ENCODE data around the gene ADGRB3. TPM values are rescaled to one million over a fixed set of nuclear protein-coding genes. Genes with fewer than 3 reads are reported as not detected.
"Not testable (repeated sequence)": the region's sequence is repeated elsewhere in the genome, so short reads cannot be mapped to it uniquely, and the experiment has no call there.

The ADGRB3 gene
- total RNA-seq, 1 experiment from 2014 or later = 3.2 TPM

- DNase-seq (ENCODE audit: extremely low read depth, low read depth) = no peak
Measured at GRCh38 chr6:68911811-68912210, 276.7 kb downstream of the ADGRB3 start.

- not testable (repeated sequence) for DNase-seq (ENCODE audit: extremely low read depth, low read depth)
Measured at GRCh38 chr6:68912805-68913204, 277.7 kb downstream of the ADGRB3 start.

GRCh38 chr6:68915586-68915985 lies 280.5 kb downstream of the ADGRB3 start:
- no peak for DNase-seq (ENCODE audit: extremely low read depth, low read depth)

- no peak for DNase-seq (ENCODE audit: extremely low read depth, low read depth)
Measured at GRCh38 chr6:68919537-68919936, 284.5 kb downstream of the ADGRB3 start.

- no peak for DNase-seq (ENCODE audit: extremely low read depth, low read depth)
Measured at GRCh38 chr6:68941345-68941744, 306.3 kb downstream of the ADGRB3 start.

- no peak for DNase-seq (ENCODE audit: extremely low read depth, low read depth)
Measured at GRCh38 chr6:68947721-68948120, 312.6 kb downstream of the ADGRB3 start.

GRCh38 chr6:68951270-68951669 lies 316.2 kb downstream of the ADGRB3 start:
- DNase-seq (ENCODE audit: extremely low read depth, low read depth) = no peak

GRCh38 chr6:68958327-68958726 lies 323.2 kb downstream of the ADGRB3 start:
- DNase-seq (ENCODE audit: extremely low read depth, low read depth) = no peak

GRCh38 chr6:68967549-68968300 lies 332.6 kb downstream of the ADGRB3 start:
- DNase-seq (ENCODE audit: extremely low read depth, low read depth) = peak; percentile 51

GRCh38 chr6:68968301-68968649 lies 333.2 kb downstream of the ADGRB3 start:
- no peak for DNase-seq (ENCODE audit: extremely low read depth, low read depth)

GRCh38 chr6:68973066-68973465 lies 338.0 kb downstream of the ADGRB3 start:
- DNase-seq (ENCODE audit: extremely low read depth, low read depth) = no peak

GRCh38 chr6:68975064-68975463 lies 340.0 kb downstream of the ADGRB3 start:
- DNase-seq (ENCODE audit: extremely low read depth, low read depth) = peak; percentile 59

GRCh38 chr6:68975816-68976215 lies 340.7 kb downstream of the ADGRB3 start:
- DNase-seq (ENCODE audit: extremely low read depth, low read depth) = no peak

GRCh38 chr6:68976260-68976659 lies 341.2 kb downstream of the ADGRB3 start:
- no peak for DNase-seq (ENCODE audit: extremely low read depth, low read depth)

- no peak for DNase-seq (ENCODE audit: extremely low read depth, low read depth)
Measured at GRCh38 chr6:68978411-68978810, 343.3 kb downstream of the ADGRB3 start.

GRCh38 chr6:68981668-68982067 lies 346.6 kb downstream of the ADGRB3 start:
- DNase-seq (ENCODE audit: extremely low read depth, low read depth) = not testable (repeated sequence)

GRCh38 chr6:68988698-68989097 lies 353.6 kb downstream of the ADGRB3 start:
- no peak for DNase-seq (ENCODE audit: extremely low read depth, low read depth)

- DNase-seq (ENCODE audit: extremely low read depth, low read depth) = no peak
Measured at GRCh38 chr6:68990317-68990716, 355.2 kb downstream of the ADGRB3 start.

GRCh38 chr6:68993911-68994310 lies 358.8 kb downstream of the ADGRB3 start:
- DNase-seq (ENCODE audit: extremely low read depth, low read depth) = no peak

- DNase-seq (ENCODE audit: extremely low read depth, low read depth) = no peak
Measured at GRCh38 chr6:68994521-68994920, 359.4 kb downstream of the ADGRB3 start.

- DNase-seq (ENCODE audit: extremely low read depth, low read depth) = no peak
Measured at GRCh38 chr6:69005199-69005598, 370.1 kb downstream of the ADGRB3 start.

- DNase-seq (ENCODE audit: extremely low read depth, low read depth) = no peak
Measured at GRCh38 chr6:69007781-69008180, 372.7 kb downstream of the ADGRB3 start.

- no peak for DNase-seq (ENCODE audit: extremely low read depth, low read depth)
Measured at GRCh38 chr6:69012211-69012610, 377.1 kb downstream of the ADGRB3 start.
